ENCODE data around the gene SEPTIN6.

SEPTIN6 gene

DNA sequence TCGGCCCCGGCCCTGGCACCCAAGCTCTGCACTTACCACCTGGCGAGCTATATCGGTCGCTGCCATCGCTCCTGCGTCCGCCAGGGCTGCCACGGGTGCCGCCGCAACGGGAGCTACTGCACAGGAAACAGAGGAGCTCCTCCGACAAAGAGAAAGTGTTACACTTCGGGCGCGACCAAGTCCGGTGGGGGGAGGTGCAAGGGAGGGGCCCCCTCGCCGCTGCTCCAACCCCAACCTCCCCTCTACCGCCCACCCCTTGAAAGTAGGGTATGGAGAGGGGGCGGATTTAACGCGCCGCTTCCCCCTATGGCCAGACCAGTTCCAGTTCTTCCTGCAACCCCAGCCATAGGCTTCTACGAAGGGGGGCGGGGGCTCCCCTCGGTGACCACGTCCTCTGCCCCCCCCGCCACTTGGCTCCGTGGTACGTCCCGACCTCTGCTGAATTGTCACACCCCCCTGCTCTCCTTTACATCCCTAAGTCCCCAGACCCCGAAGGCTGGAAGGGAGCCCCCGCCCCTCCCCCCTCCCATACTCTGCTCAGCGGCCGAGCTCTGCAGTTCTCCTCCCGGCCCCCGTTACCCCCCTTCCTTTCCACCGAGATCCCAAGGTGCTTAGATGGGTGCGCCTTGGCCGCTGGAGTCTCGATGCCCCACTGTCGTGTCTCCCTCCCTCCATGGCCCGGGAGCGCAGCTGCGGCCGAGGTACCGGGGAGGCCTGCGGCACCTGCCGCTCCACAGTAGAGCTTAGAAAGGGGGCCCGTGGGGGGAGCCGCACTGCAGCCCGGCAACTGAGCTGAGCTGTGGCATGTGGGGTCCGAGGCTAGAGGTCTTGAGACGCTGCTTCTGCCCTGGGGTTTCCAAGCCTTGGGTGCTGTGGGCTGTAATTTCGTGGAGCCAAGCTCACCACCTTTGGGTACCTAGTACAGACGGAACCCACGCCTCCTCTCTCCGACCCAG lies at the start of gene SEPTIN6:
Gene SEPTIN6, minus strand, starts transcription at position 129 of the 956 bp plus-strand sequence. Its CDS starts 63 bp downstream, at position 66.
- H3K27ac ChIP-seq, result peak within 1 kb of the TSS; percentile 25 to 85 (median 78)
- peak within 1 kb of the TSS; percentile 59 to 86 (median 72) for H3K4me3 ChIP-seq

DNA sequence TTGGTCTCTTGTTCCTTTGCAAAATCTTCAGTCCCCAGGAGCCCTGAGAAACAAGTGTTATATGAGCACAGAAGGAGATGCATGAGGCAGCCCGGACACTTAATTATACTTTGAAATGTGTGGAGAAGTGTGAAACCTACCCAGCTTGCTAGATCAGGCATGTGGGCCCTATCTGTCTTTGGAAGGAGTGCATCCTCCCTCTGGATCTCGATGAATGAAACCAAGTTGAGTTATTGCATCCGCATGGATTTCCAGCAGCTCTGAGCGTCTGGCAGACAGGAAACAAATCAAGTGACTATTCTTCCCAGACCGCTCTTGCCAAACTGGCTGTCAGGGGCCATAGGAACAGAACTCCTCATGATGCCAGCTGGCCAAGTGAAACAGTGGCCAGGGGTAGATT lies 45.8 kb upstream of the SEPTIN6 start:
- no peak overlapping the region for H3K27ac ChIP-seq
- no peak overlapping the region for H3K4me3 ChIP-seq

DNA sequence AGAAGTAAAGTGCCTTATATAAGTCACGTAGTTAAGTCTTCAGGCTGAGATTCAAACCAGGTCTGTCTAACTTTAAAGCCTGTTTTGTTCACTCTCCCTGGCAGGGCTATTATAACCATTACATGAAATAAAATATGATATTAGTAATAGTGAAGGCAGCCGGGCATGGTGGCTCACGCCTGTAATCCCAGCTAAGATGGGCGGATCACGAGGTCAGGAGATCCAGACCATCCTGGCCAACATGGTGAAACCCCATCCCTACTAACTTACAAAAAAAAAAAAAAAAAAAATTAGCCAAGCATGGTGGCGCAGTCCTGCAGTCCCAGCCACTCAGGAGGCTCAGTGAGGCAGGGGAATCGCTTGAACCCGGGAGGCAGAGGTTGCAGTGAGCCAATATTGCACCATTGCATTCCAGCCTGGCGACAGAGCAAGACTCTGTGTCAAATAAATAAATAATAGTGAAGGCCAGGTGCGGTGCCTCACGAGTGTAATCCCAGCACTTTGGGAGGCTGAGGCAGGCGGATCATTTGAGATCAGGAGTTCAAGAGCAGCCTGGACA lies 43.3 kb upstream of the SEPTIN6 start:
- H3K27ac ChIP-seq, result no peak overlapping the region
- H3K4me3 ChIP-seq, result no peak overlapping the region

DNA sequence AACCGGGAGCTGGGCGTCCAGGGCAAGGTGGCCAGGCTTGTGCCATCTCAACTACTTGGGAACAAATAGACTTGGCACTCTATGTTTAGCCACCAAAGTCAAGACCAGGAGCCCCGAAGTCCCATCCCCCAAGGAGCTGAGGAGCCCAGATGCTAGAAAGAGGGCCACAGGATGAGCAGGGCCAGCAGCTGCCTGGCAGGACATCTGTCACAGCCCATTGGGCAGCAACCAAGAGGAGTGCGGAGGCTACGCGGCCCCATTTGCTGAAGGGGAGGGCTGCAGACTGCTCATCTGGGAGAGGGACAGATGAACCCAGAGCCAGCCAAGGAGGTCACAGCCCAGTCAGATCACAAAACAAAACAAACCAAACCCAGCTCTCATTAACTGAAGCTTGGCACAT lies 42.5 kb upstream of the SEPTIN6 start:
- Histone ChIP-seq H3K27ac (no peak overlapping the region), H3K4me3 (no peak overlapping the region)

DNA sequence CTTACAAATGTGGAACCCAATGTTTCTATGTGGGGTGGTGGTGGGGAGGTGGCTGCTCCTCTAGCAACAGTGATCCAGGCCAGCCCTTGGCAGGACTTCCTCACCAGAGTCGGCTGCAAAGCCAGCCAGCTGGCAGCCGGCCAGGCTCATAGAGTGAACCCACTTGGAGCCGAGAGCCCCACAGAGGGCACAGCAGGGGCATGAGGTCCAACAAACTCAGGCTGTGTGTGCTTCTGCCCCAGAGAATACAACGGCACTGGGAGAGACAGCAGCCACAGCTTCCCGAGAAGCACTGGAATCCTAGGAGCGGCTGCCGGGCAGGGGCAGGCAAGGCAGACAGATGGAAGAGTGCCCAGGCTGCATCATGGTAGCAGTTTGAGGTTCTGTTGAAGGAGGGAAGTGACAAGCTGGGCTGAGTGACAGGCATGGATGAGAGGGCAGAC lies 42.0 kb upstream of the SEPTIN6 start:
- Histone ChIP-seq H3K27ac (no peak overlapping the region), H3K4me3 (no peak overlapping the region)

DNA sequence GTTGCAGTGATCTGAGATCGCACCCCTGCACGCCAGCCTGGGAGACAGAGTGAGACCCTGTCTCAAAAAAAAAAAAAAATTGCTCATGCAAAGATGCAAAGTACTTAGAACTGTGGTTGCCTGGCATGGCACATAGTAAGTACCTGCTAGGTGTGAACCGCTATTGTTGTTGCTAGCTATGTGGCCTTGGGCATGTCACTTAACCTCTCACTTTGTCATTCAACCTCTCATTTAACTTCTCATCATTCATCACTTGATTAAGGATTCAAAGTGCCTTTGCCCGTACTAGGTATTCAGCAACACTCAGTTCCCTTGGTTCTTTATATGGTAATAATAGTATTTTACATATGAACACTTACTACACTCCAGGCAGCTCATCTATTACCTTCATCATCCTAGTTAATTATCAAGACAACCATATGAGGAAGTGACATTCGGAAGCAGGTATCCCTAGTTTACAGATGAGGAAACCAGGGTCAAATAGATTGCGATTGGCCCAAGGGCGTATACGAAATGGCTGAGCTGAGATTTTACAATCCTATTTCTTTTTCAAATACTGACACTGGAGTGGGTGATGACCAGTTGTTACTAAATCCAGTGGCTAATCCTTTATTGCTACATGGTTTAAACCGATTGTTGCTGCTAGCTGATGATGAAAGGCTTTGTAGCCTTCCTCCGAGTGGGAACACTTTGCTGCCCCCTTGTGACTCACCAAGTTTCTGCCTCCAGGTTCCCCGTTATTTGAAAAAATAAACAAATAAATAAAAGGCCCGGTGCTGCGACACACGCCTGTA lies 36.6 kb upstream of the SEPTIN6 start:
- Histone ChIP-seq H3K4me3 (no peak overlapping the region), H3K27ac (no peak overlapping the region)

DNA sequence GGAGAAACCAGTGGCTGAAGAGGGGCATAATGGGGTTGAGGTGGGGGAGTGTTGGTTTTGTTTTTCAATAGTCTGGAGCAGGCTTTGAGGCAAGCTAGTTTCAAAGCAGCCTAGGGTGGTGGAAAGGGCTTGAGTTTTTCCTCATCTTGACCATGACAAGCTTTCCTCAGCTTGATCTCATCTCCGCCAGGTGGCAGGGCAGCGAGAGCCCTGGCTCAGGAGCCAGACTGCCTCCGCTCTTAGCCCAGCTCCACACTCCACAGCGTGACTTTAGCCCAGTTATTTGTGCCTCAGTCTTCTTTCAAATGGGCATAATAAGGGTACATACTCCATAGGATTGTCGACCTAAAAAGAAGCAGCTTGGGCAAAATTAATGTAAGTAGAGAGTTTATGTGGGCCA lies 35.5 kb upstream of the SEPTIN6 start:
- H3K27ac ChIP-seq, result no peak overlapping the region

DNA sequence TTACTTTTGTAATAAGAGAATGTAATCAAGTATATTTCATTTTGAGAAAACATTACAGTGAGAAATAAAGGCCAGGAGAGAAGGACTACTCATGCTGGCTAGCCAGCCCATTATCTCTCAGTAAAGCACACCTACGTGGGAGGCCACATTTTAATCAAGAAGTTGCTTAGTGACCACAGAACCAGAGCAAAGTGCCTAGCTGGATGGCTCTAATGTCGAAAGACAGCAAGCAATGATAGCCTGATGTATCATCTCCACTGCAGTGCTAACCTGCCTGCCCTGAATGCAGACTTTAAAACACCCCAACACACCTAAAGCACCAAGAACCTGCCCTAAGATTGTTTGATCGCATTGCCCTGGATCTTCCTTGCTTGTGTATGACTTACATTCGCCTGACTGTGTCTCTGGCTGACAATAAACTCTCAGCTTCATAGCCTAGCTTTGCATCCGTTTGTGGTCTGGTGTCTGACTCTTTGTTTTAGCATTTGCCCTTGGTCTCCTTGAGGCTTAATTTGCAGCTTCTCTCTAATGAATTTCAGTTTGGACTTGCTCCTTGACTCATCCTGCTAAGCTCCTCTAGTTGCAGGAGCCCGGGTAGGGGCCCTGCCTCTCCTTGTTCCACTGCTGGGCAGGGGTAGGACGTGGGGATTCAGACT lies 34.1 kb upstream of the SEPTIN6 start:
- no peak overlapping the region for H3K4me3 ChIP-seq
- H3K27ac ChIP-seq, result peak overlapping the region in 2 of 21 experiments; percentile 21 to 42

More for the DNA sequence above, 35.5 kb upstream of the SEPTIN6 start:
- no peak overlapping the region for H3K4me3 ChIP-seq

DNA sequence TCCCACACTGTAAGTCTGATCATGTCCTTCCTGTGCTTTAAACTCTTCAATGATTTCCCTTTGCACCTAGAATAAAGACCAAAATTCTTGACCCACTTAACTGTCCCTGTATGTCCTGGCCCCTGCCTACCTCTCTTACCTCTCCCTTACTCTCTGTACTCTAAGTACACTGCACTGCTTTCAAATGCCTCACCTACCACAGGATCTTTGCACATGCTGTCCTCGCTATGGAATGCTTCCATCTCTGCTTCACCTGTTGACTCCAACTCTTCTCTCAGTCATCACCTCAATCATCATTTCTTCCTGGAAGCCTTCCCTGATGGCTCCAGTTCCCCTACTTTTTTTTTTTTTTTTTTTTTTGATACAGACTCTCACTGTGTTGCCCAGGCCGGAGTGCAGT lies 29.0 kb upstream of the SEPTIN6 start:
- Histone ChIP-seq H3K4me3 (no peak overlapping the region), H3K27ac (no peak overlapping the region)

DNA sequence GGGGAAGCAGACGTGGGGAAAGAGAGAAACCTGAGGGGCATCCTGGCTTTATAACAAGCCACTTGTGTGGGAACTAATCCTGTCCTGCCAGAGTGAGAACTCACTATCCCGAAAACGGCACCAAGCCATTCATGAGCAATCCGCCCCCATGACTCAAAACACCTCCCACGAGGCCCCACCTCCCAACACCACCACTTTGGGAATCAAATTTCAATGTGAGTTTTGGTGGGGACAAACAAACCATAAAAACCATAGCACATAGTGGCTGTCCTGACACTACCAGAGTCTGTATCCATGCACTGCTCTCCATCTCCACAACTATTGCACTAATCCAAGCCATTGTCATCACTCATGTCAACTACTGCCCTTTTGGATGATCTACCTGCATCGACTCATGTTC lies 28.5 kb upstream of the SEPTIN6 start:
- Histone ChIP-seq H3K27ac (no peak overlapping the region), H3K4me3 (no peak overlapping the region)

DNA sequence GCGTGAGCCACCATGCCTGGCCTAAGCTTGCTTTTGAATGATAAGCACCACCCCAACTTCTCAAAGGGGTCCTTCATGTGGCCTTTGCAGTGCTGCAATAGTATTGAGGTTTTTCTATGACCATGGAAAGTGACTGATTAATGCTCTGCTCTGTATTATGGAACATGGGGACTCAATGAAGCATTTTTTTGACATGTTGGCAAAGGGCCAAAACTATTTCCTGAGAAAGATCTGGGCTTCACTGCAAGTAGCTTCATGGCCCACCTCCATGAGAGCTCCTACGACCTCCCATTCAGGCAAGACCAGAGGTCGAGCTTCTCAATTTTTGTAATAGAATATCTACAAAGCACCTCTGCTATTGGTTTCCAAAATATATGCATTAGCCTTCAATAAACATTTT lies 16.7 kb upstream of the SEPTIN6 start:
- no peak overlapping the region for H3K4me3 ChIP-seq

DNA sequence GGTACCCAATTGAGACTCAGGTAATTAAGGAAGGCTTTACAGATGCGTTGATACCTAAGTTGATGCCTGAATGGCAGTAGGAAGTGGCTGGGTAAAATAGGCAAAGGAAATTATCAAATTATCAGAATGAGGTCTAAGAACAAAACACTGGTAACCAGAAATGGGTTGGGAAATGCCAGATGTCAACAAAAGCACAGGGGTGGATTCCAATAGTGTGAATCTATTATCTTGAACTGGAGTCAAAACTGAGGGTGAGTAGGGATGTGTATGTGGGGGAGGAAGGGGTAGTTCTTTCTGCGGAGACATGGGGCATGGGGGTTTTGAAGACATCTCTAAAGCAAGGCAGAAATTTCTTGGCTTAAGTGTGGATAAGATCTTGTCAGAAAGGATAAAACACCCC lies 16.0 kb upstream of the SEPTIN6 start:
- H3K4me3 ChIP-seq, result no peak overlapping the region
- no peak overlapping the region for H3K27ac ChIP-seq

More for the DNA sequence above, 16.7 kb upstream of the SEPTIN6 start:
- no peak overlapping the region for H3K27ac ChIP-seq

DNA sequence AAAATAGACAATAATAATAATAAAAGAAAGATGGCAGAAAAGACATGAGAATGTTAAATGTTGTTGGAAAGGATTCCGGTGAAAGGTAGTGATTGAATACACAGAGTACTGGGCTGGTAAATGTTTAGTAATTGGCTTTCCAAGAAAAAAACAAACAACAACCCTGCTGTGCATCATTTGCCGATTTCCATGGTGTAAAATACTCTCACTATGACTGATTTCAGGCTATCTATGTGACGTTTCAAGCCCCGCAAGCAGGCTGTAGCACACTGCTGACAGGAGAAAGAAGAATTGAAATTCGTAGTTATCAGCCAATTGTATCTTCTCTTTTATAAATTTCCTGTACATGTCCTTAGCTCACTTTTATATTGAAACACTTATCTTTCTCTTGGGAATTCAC lies 13.6 kb upstream of the SEPTIN6 start:
- H3K27ac ChIP-seq, result no peak overlapping the region
- H3K4me3 ChIP-seq, result no peak overlapping the region

DNA sequence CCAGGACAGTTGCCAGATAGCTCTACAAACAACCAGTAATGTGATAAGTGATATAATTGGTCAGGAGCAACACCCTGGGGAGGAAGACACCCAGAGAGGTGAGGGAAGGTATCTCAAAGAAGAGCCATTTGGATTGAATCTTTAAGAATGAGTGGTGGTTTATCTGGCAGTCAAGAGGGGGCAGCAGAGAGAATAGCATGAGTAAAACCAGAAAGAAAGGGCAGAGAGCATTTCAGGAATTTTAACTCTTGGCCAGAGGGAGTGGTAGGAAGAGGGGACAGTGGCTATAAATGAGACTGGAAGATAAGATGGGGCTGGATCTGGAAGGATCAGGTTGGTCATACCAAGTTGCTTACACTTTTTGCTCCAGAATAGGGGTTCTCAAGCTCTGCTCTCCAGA lies 5.9 kb upstream of the SEPTIN6 start:
- H3K4me3 ChIP-seq, result no peak overlapping the region
- H3K27ac ChIP-seq, result no peak overlapping the region

DNA sequence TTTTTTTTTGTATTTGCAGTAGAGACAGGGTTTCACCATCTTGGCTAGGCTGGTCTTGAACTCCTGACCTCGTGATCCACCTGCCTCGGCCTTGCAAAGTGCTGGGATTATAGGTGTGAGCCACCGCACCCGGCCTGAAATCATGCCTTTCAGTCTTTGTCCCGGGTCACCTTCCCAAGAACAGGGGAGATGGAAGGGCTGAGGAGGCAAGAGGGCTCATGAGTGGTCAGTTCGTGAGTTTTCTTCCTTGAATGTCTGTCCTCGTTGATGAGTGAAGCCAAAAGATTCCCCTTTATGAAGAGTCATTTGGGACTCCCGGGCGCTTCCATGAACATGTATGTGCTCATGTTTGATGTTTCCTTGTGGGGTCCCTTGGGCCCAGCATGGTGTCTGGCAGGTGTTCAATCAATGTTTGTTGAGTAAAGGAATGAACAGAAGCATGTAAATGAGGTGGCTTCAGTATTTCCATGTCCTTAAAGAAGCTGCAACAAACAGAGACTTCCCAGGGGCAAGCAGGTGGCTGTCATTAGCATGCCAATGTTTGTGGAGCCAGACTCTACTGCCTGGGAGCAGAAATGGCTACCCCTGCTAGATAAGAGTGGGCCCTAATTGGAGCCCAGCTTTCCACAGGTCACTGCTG lies 3.4 kb upstream of the SEPTIN6 start:
- Histone ChIP-seq H3K4me3 (no peak overlapping the region), H3K27ac (no peak overlapping the region)

DNA sequence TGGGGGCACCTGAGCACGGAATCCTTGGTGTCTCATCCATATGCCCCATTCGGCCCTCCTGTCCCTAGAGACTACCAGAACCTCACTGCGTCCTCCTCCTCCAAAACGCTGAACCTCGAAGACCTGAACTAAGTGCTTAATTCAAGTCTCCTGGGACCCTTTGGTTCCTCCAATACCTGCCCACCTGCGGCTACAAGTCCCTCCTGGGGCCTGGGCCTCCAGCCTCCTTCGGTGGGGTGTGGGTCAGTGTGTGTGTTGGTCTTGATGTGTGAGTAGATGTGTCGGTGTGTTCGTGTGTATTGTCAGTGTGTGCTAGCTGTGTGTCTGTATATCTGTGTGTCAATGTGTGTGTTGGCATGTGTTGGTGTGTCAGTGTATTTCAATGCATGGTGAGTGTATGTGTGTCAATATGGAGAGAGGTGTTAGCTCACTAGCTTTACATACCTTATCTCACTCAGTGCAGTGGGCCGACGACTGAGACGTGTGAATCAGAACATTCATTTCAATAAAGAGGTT lies 2.6 kb upstream of the SEPTIN6 start:
- Histone ChIP-seq H3K27ac (no peak overlapping the region), H3K4me3 (no peak overlapping the region)

DNA sequence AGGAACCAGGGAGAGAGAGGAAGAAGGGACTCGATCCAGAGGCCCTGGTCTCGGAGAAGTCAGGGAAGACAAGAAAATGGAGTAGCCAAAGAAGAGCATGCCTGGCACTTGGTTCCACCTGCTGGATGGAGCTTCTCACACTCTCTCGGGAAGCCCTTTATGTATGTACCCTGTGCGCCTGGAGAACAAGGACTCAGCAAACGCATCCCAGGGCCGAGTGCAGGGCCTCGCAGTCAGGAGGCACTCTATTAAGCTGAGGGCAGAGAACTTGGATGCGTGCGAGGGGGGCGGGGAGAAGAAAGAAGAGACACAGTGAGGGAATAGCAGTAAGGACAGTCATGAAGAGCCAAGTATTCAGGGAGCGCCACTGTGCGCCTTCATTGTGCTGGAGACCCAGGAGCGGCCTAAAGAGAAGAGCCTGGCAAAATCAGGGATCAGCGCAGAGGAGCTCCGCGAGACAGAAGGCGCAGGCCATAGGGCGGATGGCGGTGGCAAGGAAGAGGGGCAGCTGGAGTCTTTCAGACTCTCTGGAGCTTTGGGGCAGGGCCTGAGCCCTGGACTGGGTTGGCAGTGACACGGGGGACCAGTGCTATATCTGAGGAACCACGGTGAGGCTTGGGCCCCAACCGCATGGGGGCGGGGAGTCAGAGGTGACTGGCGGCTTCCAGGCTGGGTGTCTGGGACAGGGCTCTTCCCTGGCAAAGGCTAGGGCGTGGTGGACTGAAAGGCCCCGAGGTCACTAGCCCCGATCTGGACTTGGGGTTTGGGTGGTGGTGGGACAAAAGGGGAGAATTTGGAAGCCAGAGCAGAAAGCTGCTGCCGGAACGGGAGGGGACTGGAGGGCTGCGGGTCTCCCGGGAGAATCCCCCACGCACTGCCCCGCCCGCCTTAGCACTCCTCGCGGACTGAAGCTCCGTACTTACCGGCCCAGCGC lies 1.9 kb upstream of the SEPTIN6 start:
- Histone ChIP-seq H3K4me3 (no peak overlapping the region), H3K27ac (no peak overlapping the region)

DNA sequence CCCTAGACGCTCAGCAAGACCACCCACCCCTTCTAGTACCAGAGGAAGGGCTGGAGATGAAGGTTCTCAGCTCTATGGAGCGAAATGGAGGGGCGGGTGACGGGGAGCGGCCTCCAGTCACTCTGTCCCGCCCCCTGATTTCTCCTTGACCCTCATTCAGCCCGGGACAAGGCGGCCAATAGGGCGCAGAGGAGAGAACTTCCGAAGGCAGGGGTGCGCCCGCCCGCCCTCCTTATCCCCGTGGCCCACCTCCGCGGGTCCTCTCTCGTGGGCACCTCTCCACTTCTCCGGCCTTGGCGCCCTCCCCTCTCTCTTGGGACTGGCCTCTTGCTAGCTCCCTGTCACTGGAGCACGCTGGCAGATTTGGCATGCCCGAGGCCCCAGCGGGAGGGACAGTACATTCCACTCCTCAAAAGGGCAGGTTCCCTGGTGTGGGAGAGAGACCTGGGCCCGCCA lies 1.1 kb upstream of the SEPTIN6 start:
- Histone ChIP-seq H3K4me3 (peak overlapping the region in 4 of 7 experiments; percentile 68 to 86 (median 72)), H3K27ac (peak overlapping the region in 2 of 21 experiments; percentile 77 to 85)
